IMR-90 (cell line): ENCODE data around the gene NPIPB6. TPM values are rescaled to one million over a fixed set of nuclear protein-coding genes. Genes with fewer than 3 reads are reported as not detected.
"Not testable (repeated sequence)": the region's sequence is repeated elsewhere in the genome, so short reads cannot be mapped to it uniquely, and the experiment has no call there.

Experiments used
- ATAC-seq: fragments of 200-7000 bp; cut with Tn5 transposase; 2 replicates; pipeline ENCODE4 v1.9.1; 2020; ENCODE audit warnings: low read depth, mild to moderate bottlenecking, moderate library complexity
- BruUV-seq: library from RNA; stranded (reverse); fragments of 400-500 nt; replicated peaks from 2 replicates; lab custom pipeline; 2021; lab: Mats Ljungman, UMichigan
- CTCF ChIA-PET: fragments of 300-600 bp; formaldehyde crosslinking; extraction: SDS; loops from one replicate; lab custom pipeline; 2021; ENCODE audit warnings: antibody characterized with exemption; lab: Yijun Ruan, JAX
- POLR2A ChIA-PET: fragments of 300-600 bp; sonication (Branson Sonifier 250); formaldehyde crosslinking; loops from one replicate; lab custom pipeline; 2022; ENCODE audit warnings: antibody characterized with exemption; ENCODE audit not compliant: unreplicated experiment; lab: Charles Lee
- DNase-seq: peaks from one replicate; pipeline ENCODE4 v3.0.0; 2013
- H2AFZ ChIP-seq: replicated peaks from 2 replicates; pipeline ENCODE3; 2013; ENCODE audit warnings: low read length, mild to moderate bottlenecking; ENCODE audit not compliant: poor library complexity
- H2AK5ac ChIP-seq: 2 replicates; pipeline ENCODE4 v1.6.1; 2013; ENCODE audit warnings: low read depth, low read length, inconsistent platforms
- H2AK9ac ChIP-seq: replicated peaks from 2 replicates; pipeline ENCODE3; 2013; ENCODE audit warnings: mild to moderate bottlenecking, low read depth, low read length, moderate library complexity; ENCODE audit not compliant: poor library complexity
- H2BK120ac ChIP-seq: 2 replicates; pipeline ENCODE4 v1.6.1; 2013; ENCODE audit warnings: low read depth, low read length, inconsistent platforms
- H2BK15ac ChIP-seq: 3 replicates; pipeline ENCODE4 v1.6.1; 2013; ENCODE audit warnings: low read depth, low read length, inconsistent platforms
- H2BK20ac ChIP-seq: 2 replicates; pipeline ENCODE4 v1.6.1; 2013; ENCODE audit warnings: low read depth, mild to moderate bottlenecking, inconsistent platforms, low read length, moderate library complexity
- H2BK5ac ChIP-seq: 2 replicates; pipeline ENCODE4 v1.6.1; 2013; ENCODE audit warnings: mild to moderate bottlenecking, low read depth, low read length, inconsistent platforms; ENCODE audit not compliant: poor library complexity, severe bottlenecking
- H3K14ac ChIP-seq: replicated peaks from 2 replicates; pipeline ENCODE4 v1.6.1; 2013; ENCODE audit warnings: low read depth, low read length, inconsistent platforms
- H3K18ac ChIP-seq: 2 replicates; pipeline ENCODE4 v1.6.1; 2013; ENCODE audit warnings: low read depth, low read length, control low read depth
- H3K23ac ChIP-seq: 2 replicates; pipeline ENCODE4 v1.6.1; 2013; ENCODE audit warnings: low read depth, low read length, inconsistent platforms
- H3K27ac ChIP-seq: 2 replicates; pipeline ENCODE4 v1.5.1; 2013; ENCODE audit warnings: mild to moderate bottlenecking, control low read depth, low read length; ENCODE audit not compliant: insufficient read depth
- H3K27me3 ChIP-seq: 2 replicates; pipeline ENCODE4 v1.6.1; 2013; ENCODE audit warnings: low read length; ENCODE audit not compliant: control insufficient read depth, insufficient read depth
- H3K36me3 ChIP-seq: 2 replicates; pipeline ENCODE4 v1.6.1; 2013; ENCODE audit warnings: low read length, mixed read lengths; ENCODE audit not compliant: control insufficient read depth, insufficient read depth
- H3K4ac ChIP-seq: 2 replicates; pipeline ENCODE4 v1.6.1; 2013; ENCODE audit warnings: low read depth, low read length, inconsistent platforms
- H3K4me1 ChIP-seq: 2 replicates; pipeline ENCODE4 v1.6.1; 2013; ENCODE audit warnings: low read length, mixed read lengths; ENCODE audit not compliant: control insufficient read depth, insufficient read depth
- H3K4me2 ChIP-seq: 2 replicates; pipeline ENCODE4 v1.6.1; 2013; ENCODE audit warnings: low read depth, mild to moderate bottlenecking, control low read depth, low read length, moderate library complexity
- H3K4me3 ChIP-seq: 2 replicates; pipeline ENCODE4 v1.5.1; 2013; ENCODE audit warnings: low read depth, mild to moderate bottlenecking, control low read depth, low read length, moderate library complexity; ENCODE audit not compliant: insufficient read depth
- H3K56ac ChIP-seq: 2 replicates; pipeline ENCODE4 v1.6.1; 2013; ENCODE audit warnings: low read length, inconsistent platforms; ENCODE audit not compliant: insufficient read depth; ENCODE audit errors: extremely low read depth
- H3K79me1 ChIP-seq, 2 experiments: 2 replicates each; pipeline ENCODE4 v1.6.1; 2013; ENCODE audit warnings: low read length in 2 of 2, inconsistent platforms in 1 of 2, low read depth in 1 of 2
- H3K9ac ChIP-seq: 2 replicates; pipeline ENCODE4 v1.6.1; 2013; ENCODE audit warnings: low read depth, low read length, control low read depth
- H3K9me1 ChIP-seq: 2 replicates; pipeline ENCODE4 v1.6.1; 2013; ENCODE audit warnings: low read length, inconsistent platforms; ENCODE audit not compliant: insufficient read depth
- H3K9me3 ChIP-seq: 2 replicates; pipeline ENCODE4 v1.6.1; 2013; ENCODE audit warnings: low read length; ENCODE audit not compliant: control insufficient read depth, insufficient read depth
- H4K20me1 ChIP-seq: 2 replicates; pipeline ENCODE4 v1.6.1; 2013; ENCODE audit warnings: low read length, inconsistent platforms; ENCODE audit not compliant: insufficient read depth
- H4K5ac ChIP-seq: 2 replicates; pipeline ENCODE4 v1.6.1; 2013; ENCODE audit warnings: mild to moderate bottlenecking, low read depth, low read length, control low read depth
- H4K8ac ChIP-seq, 2 experiments: 2 replicates each; pipeline ENCODE4 v1.6.1; 2013; ENCODE audit warnings: low read depth in 2 of 2, low read length in 2 of 2, control low read depth in 1 of 2, inconsistent platforms in 1 of 2
- H4K91ac ChIP-seq: 2 replicates; pipeline ENCODE4 v1.6.1; 2013; ENCODE audit warnings: low read depth, low read length, inconsistent platforms; ENCODE audit not compliant: insufficient read depth
- WGBS, 2 experiments: methylation state at CpG; one replicate each; pipeline versions ENCODE4 v1.1.5 to v1.1.7; 2013; ENCODE audit warnings: missing lambda C conversion rate in 2 of 2; ENCODE audit not compliant: insufficient read length in 1 of 2; ENCODE audit errors: extremely low coverage in 2 of 2; 5-methylcytosine and 5-hydroxymethylcytosine counted together
- dilution Hi-C: fragments of 300-500 bp; cut with HindIII; formaldehyde crosslinking; loops from one replicate; pipeline ENCODE4 v1.14.3; 2018; ENCODE audit warnings: low sequenced_read_pairs; ENCODE audit not compliant: unreplicated experiment
- in situ Hi-C: fragments of 300-500 bp; cut with MboI; formaldehyde crosslinking; loops from 3 replicates; pipeline ENCODE4 v1.14.3; 2019; ENCODE audit warnings: low sequenced_read_pairs, inconsistent platforms, mixed read lengths
- intact Hi-C: fragments of 100-400 bp; cut with micrococcal nuclease; formaldehyde crosslinking; loops from 2 replicates; pipeline ENCODE4 v1.10.0; 2022
- polyA plus RNA-seq, 3 experiments: library from polyadenylated mRNA; depleted of rRNA; stranded (reverse); fragments of >200 nt; gene quantifications; 2 replicates each; pipeline ENCODE4 v1.2.3, GENCODE V29; 2012; ENCODE audit warnings: low replicate concordance in 1 of 3
- total RNA-seq: library from RNA; depleted of rRNA; stranded (reverse); fragments of >200 nt; gene quantifications from 2 replicates; pipeline ENCODE4 v1.2.3, GENCODE V29; 2012

NPIPB6 gene
- total and polyA plus RNA-seq, 2 of the 4 experiments (the other 2 are of a cell fraction): 0.18 to 0.19 TPM

GRCh38 chr16:28367926-28368325, 4.6 kb upstream of the NPIPB6 start:
- ATAC-seq, POLR2A ChIA-PET, H2BK20ac ChIP-seq, H3K9me1 ChIP-seq, intact Hi-C loops, H3K4ac ChIP-seq, H2BK120ac ChIP-seq, H3K23ac ChIP-seq, H3K9ac ChIP-seq, H2BK5ac ChIP-seq, H4K5ac ChIP-seq, H2AFZ ChIP-seq, dilution Hi-C loops, in situ Hi-C loops, DNase-seq, BruUV-seq, H3K4me3 ChIP-seq, H3K9me3 ChIP-seq, H4K91ac ChIP-seq, H2BK15ac ChIP-seq, H3K14ac ChIP-seq, H3K56ac ChIP-seq, H3K4me2 ChIP-seq, H4K8ac ChIP-seq, H3K27ac ChIP-seq, H3K4me1 ChIP-seq, H2AK9ac ChIP-seq, H3K36me3 ChIP-seq, CTCF ChIA-PET, H3K79me1 ChIP-seq, H2AK5ac ChIP-seq, H3K27me3 ChIP-seq, H4K20me1 ChIP-seq, H3K18ac ChIP-seq: not testable (repeated sequence)
- 61% methylated on average over 5 of the region's 32 CpGs; no CpG with 5 or more reads in 1 of the 2 experiments for WGBS, 2 experiments

- H2BK15ac ChIP-seq, H3K18ac ChIP-seq, POLR2A ChIA-PET, dilution Hi-C loops, H3K4me3 ChIP-seq, H3K4ac ChIP-seq, H3K36me3 ChIP-seq, H2BK20ac ChIP-seq, H4K8ac ChIP-seq, CTCF ChIA-PET, H3K4me1 ChIP-seq, intact Hi-C loops, H2BK5ac ChIP-seq, H3K9me1 ChIP-seq, H3K23ac ChIP-seq, H4K20me1 ChIP-seq, H3K56ac ChIP-seq, BruUV-seq, H3K27me3 ChIP-seq, H4K5ac ChIP-seq, H2AFZ ChIP-seq, H3K79me1 ChIP-seq, H3K14ac ChIP-seq, H3K9ac ChIP-seq, in situ Hi-C loops, H4K91ac ChIP-seq, DNase-seq, H3K27ac ChIP-seq, H2AK9ac ChIP-seq, H2BK120ac ChIP-seq, H3K9me3 ChIP-seq, H3K4me2 ChIP-seq, H2AK5ac ChIP-seq: not testable (repeated sequence)
- peak; percentile 99 for ATAC-seq
- 0% methylated on average over 3 of the region's 75 CpGs; no CpG with 5 or more reads in 1 of the 2 experiments for WGBS, 2 experiments
These were observed 1.2 kb upstream of the NPIPB6 start for GRCh38 chr16:28364268-28365173.
